NCI-H128 (cell line): Measurements from ENCODE around the gene SLC16A9.
"Not testable (repeated sequence)": the region's sequence is repeated elsewhere in the genome, so short reads cannot be mapped to it uniquely, and the experiment has no call there.

Source experiments
- DNase-seq: peaks from one replicate; lab custom pipeline; 2025; ENCODE audit not compliant: unreplicated experiment; lab: John Stamatoyannopoulos, UW

Gene SLC16A9

DNA sequence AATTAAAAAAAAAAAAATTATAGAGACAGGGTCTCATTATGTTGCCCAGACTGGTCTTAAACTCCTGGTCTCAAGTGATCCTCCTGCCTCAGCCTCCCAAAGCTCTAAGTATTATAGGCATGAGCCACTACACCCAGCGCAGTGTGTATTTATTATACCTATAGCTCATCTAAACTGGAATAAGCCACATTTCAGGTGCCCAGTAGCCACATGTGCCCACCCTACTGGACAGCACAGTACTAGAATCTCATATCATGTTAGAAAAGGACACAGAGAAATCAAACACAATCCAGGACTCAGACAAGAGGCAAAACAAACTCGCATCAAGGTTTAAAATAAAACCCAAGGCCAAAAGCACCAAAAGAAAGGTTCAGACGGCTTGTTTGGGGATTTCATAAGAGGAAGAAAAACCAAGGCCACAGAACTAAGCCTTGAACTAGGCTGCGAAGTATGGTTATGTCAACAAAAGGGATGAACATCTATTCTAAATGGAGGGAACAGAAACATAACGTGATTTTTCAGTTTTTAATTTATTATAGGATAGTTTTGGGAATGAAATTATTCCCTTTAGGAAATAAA is 32.3 kb downstream of the SLC16A9 start:
- no peak for DNase-seq

DNA sequence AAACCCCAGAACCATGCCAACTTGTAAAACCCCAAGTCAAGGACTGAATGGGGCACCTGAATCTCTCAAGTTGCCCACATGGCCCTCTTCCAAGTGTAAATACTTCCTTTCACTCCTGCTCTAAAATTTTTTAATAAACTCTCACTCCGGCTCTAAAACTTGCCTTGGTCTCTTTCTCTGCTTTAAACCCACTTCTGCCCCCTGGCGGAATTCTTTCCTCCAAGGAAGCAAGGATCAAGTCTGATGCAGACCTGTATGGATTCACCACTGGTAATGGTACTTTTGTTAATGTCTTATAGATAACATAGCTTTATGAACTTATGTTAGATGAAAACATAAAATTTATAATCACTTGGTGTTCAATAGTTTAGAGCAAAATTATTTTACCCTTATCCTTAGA is 33.8 kb downstream of the SLC16A9 start:
- no peak for DNase-seq

DNA sequence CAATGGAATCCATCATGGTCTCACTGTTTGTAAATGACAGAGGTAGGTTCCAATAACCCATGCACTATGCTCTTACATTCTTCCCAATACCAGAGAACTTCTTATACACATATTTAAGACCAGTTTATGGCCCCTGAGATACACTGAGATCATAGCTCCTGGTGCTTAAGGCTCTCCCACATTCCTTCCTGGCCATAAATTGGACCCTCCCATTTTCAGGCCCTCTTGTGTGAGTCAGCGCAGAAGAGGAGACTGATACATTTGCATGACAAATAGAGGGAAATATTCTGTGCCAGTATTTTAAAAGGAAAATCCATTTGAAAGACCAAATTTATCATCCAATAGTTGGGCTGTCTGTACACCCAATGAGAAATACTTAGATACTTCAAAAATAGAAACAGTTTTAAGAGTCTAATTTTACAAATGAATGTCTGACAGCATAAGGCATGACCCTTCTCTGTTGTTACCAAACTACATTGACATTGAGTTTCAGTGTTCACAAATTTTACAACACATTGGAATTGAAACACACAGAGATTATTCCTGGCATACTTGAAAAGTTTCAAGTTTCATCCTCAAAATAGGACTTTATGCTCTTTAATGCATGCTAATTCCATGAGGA is 35.3 kb downstream of the SLC16A9 start:
- DNase-seq: no peak

DNA sequence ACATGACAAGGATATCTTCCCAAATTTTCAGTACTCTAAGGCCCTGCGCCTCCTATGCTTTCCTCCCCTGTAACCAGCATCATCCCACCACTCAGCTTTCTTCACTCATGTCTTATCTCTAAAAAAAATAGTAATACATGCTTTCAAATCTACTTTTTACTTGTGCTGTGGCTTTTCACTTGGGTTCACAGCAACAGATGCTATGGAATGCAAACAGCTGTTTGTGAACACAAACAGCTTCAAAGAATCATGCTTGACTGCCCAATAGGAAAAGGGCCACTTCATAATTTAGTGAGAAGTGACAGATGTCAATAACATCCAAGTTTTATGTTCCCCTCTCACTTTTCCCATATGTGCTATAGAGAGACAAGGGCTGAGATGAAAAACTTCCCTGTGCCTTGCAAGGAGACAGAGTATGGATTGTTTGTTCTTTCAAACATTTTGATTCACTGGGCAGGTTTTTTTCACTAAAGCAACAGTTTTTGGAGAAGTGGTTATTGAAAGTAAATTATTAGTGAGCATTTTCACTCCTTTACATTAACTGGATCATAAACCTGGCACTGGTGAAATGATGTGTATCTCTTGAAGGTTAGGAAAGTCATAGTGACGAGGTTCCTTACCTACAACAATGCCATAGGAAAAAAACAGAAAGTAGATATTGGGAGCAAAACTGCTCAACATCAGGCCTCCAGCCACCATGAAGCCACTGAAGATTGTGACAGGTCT is 37.3 kb downstream of the SLC16A9 start:
- DNase-seq: no peak

DNA sequence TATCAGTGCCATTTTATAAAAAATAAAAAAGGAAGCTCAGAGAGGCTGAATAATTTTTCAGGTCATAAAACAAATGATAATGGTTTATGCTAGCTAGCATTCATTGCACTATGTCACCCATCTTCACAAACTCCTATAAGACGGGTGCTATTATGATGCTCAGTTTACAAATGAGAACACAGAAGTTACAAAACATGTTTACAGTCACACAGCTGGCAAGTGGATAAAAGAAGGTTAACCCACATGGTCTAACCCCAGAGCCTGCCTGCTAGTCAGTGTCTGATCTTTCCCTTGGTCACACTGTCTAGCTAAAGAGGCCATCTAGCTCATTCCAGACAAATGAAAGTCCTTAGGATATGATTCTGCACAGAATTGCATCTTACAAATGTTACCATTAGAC is 39.4 kb downstream of the SLC16A9 start:
- no peak for DNase-seq

DNA sequence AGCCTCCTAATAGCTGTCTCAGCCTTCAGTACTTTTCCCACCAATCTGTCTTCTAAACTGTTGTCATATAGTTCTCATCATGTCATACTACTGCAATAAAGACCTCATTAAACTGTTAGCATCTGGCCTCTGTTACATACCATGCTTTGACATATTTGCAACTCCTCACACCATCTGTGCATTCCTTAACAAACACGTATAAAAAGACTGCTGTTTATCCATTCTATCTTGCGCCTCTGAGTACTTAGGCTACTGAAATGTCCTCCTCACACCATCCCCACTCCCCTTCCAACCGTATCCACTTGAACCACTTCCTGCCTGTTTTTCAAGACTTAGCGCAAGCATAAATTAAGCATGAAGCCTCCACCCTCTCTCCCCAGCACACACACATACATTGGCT is 41.6 kb downstream of the SLC16A9 start:
- DNase-seq: no peak

DNA sequence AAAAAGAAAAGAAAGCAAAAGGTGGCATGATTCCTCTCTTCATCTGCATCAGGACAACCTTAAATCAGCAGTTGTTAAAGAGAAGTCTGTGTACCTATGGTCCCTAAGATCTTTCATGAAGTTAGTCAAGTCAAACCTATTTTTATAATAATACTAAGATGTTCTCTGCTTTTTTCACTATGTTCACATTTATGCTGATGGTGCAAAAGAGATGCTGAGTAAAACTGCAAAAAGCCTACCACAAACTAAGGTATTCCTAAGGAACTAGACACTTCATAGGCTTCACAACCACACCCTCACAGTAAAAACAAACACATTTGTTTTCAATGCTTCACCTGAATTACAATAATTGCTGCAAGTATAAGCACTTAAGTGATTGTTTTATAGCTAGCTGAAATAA is 43.3 kb downstream of the SLC16A9 start:
- no peak for DNase-seq

DNA sequence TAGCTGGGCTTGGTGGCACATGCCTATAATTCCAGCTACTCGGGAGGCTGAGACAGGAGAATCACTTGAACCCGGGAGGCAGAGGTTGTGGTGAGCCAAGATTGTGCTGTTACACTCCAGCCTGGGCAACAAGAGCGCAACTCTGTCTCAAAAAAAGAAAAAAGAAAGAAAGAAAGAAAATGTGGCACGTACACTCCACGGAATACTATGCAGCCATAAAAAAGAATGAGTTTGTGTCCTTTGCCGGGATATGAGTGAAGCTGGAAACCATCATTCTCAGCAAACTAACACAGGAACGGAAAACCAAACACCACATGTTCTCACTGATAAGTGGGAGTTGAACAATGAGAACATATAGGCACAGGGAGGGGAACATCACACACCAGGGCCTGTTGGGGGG is 46.4 kb downstream of the SLC16A9 start:
- not testable (repeated sequence) for DNase-seq

DNA sequence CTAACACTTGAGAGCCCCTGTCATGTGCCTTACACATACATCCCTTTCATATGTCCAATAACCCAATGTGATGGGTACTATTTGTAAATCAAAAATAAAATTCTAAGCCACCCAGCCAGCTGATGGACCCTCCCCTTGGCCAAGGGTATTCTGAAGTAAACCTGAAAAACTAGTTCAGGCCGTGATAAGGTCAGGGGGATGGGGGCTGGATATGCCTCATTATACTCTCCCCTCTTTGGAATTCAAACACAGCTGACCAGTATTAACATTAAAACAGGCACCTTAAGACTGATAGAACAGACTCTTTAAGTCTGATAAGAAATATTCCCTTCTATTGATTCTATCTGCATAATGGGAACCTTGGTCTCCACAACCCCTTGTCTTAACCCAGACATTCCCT is 51.9 kb downstream of the SLC16A9 start:
- DNase-seq: no peak

DNA sequence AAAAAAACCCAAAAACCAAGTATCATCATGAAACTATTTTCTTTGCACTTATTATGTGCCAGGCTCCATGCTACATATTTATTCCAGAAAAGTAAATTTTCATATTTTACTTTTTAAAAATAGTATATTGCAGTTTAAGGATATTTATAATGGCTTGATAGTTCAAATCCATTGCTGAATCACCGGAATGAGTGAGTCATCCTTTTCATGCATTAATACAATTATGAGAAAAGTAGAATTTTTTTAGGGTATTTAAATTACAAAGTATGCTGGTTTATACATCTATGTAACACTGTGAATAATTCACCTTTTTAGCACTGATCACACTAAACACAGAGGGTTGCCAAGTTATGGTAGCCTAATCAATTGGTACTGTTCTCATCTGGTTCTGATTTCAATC is 54.3 kb downstream of the SLC16A9 start:
- DNase-seq: no peak

DNA sequence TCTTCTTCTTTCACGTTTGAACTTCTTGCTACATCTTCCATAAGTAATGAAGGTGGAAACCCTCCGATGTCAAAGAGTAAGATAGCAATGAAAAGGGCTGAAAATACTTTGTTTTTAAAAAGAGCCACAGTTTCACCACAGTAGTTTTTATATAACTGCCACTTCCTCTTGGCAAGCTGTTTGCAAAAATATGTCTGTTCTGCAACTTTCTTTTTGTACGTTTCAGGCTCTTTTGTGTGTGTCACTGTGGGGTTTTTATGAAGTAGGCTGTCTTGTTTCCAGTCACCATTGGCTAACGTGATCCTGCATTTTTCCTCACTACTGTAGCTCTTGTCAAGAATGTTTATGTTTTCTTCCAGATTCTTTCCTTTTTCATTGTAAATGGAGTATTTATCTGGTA is 55.6 kb downstream of the SLC16A9 start:
- no peak for DNase-seq

DNA sequence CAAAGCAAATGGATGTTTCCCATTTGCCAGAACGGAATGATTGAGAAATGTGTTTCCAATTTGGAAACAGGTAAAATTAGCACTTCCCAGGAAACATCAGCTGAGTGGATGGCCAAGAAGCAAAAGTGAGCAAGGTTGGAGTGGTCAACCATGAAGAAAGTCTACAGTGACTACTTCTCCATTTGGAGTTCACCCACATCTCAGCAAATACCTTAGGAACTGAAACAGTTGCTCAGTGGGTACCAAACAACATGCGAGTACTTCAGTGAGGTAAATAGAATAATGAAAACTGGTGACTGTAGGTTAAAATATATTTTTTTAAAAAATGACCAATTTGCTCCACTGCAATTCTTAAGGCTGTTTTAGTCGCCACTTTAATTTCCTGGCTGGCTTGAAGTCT is 57.7 kb downstream of the SLC16A9 start:
- no peak for DNase-seq

DNA sequence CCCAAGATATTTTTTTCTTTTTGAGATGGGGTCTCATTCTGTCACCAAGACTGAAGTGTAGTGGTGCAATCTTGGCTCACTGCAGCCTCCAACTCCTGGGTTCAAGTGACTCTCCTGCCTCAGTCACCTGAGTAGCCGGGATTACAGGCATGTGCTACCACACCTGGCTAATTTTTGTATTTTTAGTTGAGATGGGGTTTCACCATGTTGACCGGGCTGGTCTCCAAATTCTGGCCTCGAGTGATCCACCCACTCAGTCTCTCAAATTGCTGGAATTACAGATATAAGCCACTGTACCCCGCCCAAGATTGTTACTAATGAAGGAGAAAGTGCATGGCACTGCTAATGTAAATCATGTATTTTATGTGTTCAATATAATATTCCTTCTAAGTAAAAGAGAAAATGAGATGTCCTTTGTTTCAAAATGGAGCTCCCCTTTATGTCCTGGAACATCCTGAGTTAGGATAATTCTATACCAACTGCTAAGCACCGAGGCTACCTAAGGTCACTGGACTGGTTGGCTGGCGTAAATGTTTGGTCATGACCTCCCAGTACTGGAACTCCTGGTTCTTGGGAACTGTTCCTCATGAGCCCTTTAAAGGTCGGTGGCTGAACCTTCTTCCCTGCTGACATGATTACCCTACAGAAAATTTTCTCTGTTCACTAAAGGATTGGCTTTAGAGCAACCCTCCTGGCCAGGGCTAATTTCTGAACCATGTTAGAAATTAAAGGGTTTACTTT is 59.9 kb downstream of the SLC16A9 start:
- no peak for DNase-seq

DNA sequence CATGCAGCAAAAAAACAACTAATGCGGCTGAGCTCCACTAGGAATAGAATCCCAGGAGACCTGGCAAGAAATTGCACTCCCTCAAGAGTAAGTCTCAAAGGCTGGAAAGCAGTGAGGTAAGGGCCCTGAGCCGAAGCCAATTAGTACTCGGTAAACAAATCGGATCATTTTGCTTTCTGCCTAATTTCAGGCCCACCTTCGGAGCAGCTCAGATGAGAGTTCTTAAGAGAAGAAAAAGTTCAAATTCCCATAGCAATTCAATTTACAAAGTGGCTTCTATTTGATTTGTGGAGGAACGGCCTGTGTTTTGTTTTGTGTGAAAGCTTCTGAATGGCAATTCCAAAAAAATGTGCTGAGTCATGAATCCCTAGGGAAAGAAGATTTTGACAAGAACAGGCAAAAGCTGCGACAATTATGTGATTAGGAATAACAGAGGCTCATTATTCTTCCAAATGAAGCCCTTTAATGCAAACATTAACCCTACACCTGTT is 60.9 kb downstream of the SLC16A9 start:
- DNase-seq: no peak

DNA sequence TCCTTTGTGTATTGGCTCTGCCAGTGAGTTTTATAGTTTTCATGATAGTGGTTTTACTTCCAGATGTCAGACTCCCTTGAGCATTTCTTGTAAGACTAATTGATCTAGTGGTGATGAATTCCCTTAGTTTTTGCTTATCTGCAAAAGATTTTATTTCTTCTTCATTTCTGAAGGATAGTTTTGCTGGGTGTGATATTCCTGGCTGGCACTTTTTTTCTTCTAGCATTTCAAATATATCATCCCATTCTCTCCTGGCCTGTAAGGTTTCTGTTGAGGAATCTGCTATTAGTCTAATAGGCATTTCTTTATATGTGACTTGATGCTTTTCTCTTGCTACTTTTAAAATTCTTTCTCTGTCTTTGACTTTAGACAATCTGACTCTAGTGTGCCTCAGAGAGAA is 64.8 kb downstream of the SLC16A9 start:
- DNase-seq: no peak

DNA sequence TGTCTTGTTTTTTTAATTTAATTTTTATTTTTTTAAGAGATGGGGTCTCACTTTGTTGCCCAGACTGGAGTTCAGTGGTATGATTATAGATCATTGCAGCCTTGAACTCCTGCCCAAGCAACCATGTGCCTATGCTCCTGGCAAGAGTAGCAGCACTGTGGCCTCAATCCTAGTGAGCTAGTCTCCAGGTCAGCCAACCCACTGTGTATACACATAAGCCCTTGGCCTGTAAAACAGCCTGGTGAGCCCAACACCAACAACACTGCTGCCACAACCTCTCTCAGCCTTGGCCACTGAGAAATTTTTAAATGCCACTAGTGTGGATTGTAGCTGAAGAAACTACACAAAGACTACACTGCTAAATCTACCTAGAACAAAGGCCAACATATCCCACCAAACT is 68.0 kb downstream of the SLC16A9 start:
- DNase-seq: not testable (repeated sequence)

DNA sequence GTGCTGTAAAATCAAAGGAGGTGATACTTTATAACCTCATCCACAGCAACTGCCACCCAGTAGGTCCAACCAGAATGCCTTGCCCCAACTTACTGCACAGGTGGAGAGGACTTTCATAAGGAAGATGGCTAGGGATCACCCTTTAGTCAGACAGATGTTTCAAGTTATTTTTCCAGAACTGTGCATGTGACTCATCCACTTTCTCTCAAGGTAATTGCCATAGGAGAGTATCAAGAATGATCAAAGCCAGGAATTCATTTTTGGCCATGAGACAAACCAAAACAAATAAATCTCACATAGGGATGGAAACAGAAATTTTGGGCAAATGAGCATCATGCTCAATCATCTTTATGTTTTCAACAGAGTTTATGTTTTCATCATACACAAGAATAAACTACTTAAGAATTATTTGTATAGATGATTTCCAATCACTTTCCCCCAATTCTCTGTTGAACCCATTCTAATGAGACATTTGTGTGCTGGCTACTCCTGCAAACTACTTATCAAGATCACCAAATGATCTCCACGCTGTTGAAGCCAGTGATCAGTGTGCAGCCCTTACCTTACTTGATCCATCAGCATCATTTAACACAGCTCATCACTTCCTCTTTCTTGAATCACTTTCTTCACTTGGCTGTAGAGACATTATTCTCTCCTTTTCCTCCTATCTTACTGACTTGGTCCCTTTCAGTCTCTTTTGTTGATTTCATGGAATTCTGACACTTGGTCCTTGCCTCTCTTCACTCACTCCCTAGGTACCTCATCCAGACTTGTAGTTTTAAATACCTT is 74.0 kb downstream of the SLC16A9 start:
- DNase-seq: no peak

DNA sequence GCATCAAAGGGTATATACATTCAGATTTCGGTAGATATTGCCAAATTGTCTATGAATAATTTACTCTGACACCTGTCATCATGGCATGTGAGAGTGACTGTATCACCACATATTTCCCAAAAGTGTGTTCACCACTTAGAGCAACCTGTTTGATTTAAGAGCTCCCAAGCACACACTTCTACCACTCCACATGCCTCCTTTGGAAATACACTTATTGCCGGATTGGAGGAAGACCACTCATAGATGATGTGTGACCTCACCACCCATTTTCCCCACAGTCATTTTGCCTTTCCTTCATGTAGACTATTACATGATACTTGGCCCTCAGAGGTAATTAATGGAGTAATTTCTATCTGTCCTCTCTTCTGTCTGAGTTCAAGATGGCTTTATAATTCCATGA is 75.5 kb downstream of the SLC16A9 start:
- DNase-seq: no peak

DNA sequence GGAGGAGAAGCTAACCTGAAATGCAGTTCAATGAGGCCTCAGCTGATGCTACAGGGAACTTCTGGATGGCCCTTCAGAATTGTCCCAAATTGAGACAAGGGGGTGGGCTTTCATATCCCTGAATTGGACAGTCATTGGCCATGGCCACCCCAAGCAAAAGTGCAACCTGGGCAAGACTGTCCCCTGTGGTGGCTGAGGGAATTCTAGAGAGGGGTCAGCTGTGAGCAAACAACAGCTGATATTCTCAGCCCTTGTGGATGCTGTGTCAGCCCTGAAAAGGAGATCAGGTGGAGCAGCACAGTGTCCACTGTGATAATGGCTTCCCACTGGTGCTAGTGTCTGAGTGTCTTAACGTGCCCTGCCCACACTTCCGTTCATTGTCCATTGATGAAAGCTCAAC is 76.6 kb downstream of the SLC16A9 start:
- no peak for DNase-seq

DNA sequence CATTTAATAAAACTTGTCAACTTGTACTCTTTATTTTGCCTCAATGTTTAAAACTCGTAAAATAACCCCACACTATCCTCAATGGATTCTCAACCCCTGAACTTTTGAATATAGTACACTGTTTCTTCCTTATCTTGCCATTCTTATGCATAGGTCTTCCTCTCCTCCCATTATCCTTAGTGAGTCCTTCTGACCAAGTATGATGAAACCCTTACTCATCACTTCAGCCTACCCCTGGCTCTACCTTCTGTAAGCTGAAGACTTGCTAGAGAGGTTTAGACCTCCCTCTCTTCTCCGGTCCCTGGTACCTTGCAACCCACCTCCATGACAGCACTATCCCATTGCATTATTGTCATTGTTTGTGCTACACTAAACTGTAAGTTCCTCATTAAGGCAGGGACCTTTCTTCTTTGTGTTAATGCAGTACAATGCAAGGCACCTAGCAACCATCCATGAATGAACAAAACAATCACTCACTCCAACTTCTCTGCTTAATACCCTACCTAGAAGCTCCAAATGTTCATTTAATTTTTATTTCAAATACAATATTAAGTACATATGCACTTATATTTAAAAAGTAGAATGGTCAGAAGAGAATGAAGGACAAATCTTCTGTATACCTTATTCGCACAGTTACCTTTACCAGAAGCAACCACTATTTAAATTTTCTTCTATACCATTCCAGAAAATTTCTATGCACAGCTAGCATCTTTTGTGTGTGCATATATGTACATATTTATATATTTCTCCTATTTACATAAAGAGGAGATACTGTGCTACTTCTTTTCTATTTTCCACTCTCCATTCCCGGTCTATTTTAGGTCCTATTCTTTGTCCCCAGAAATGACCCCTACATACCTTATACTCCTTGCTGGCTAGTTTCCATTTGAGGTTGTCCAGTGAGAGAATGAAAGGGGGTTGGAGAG is 77.5 kb downstream of the SLC16A9 start:
- no peak for DNase-seq
